Right lobe of liver (tissue), 6 donors: ENCODE results near the gene SVBP. TPM values are rescaled to one million over a fixed set of nuclear protein-coding genes. Genes with fewer than 3 reads are reported as not detected.

Source experiments
- ATAC-seq, 4 donors: fragments of 200-7000 bp; cut with Tn5 transposase; one replicate each; pipeline ENCODE4 v1.9.1; 2020; ENCODE audit warnings: mild to moderate bottlenecking in 4 of 4, moderate library complexity in 4 of 4
- DNase-seq, 3 donors: peaks; one replicate each; pipeline ENCODE4 v3.0.0-alpha.2; 2020
- H3K27ac ChIP-seq, 3 donors: fragments of 200-600 bp; one replicate each; pipeline ENCODE4 v1.8.0; 2022
- H3K27me3 ChIP-seq, 2 donors: fragments of 200-600 bp; one replicate each; pipeline ENCODE4 v1.8.0; 2022
- H3K36me3 ChIP-seq, 4 donors: fragments of 200-600 bp; sonication (generic) in 1 of 4; one replicate each; pipeline versions ENCODE4 v1.5.1 to v1.8.0; 2017 to 2022; ENCODE audit warnings: control low read depth in 1 of 4
- H3K4me1 ChIP-seq, 4 donors: fragments of 200-600 bp; sonication (generic) in 1 of 4; one replicate each; pipeline versions ENCODE4 v1.5.1 to v1.8.0; 2017 to 2022; ENCODE audit warnings: control low read depth in 1 of 4
- H3K4me3 ChIP-seq, 3 donors: fragments of 200-600 bp; one replicate each; pipeline ENCODE4 v1.8.0; 2022
- H3K9me3 ChIP-seq, 4 donors: fragments of 200-600 bp; sonication (generic) in 1 of 4; one replicate each; pipeline versions ENCODE4 v1.5.1 to v1.8.0; 2017 to 2022; ENCODE audit warnings: control low read depth in 1 of 4
- POLR2A ChIP-seq: fragments of 450-650 bp; IDR thresholded peaks from one replicate; pipeline ENCODE4 v1.6.1; 2017; ENCODE audit warnings: antibody characterized with exemption, mild to moderate bottlenecking
- WGBS: methylation state at CpG from one replicate; pipeline ENCODE4 v1.1.6; 2018; ENCODE audit warnings: low coverage, low lambda C conversion rate; ENCODE audit not compliant: insufficient coverage; ENCODE audit errors: missing lambda C conversion rate; 5-methylcytosine and 5-hydroxymethylcytosine counted together
- intact Hi-C, 2 donors: fragments of 100-400 bp; cut with DNase I; formaldehyde crosslinking; loops; one replicate each; pipeline versions ENCODE4 v1.11.2 to v1.14.1; 2022
- total RNA-seq, 6 experiments: library from RNA; depleted of rRNA in 2 of 6; stranded (reverse); fragments of >200 nt in 2 of 6; fragmentation: NEBNext Ultra II Directional in 3 of 6; extraction: Animal tissue kit (Norgen Biotek cat#: 25700) in 3 of 6; gene quantifications; one replicate each; pipeline versions ENCODE4 v1.1.0 to v1.2.4, GENCODE V29; 2016 to 2023
- TF ChIP-seq, protein P1 (sequence below), 4 donors: fragments of 200-600 bp in 3 of 4; fragments of 450-650 bp in 1 of 4; IDR thresholded peaks; one replicate each; pipeline versions ENCODE4 v1.5.1 to v1.8.0; 2016 to 2022; ENCODE audit warnings: antibody characterized with exemption in 4 of 4, mild to moderate bottlenecking in 2 of 4
- donor health status: DM: no; HTN: yes; CAD: no.
- donor health status: DM: no; HTN: no; CAD: no.
- donor health status: DM: no; HTN: no; CAD: no.
- donor health status: DM: no; HTN: yes; CAD: no.
- donor health status: DM: no; HTN: yes; CAD: no.

SVBP gene
- total RNA-seq, 6 experiments from 2014 or later: 6.0 to 12.8 (median 10.6) TPM

DNA sequence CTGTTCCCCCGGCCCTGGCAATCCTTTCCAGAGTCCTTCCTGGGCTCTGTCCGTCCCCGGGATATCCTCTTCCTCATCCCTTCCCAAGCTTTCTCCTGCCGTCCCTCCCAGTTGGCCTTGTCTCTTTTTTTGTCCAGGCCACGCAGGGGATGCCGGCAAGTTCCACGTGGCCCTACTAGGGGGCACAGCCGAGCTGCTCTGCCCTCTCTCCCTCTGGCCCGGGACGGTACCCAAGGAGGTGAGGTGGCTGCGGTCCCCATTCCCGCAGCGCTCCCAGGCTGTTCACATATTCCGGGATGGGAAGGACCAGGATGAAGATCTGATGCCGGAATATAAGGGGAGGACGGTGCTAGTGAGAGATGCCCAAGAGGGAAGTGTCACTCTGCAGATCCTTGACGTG lies 13.4 kb upstream of the SVBP start:
- 95% methylated on average over 12 of the region's 17 CpGs for WGBS
- ATAC-seq (no peak), DNase-seq (no peak)
- Histone ChIP-seq H3K9me3 (no peaks in the 10 kb centered on the region), H3K27ac (no peak overlapping the region), H3K27me3 (no peaks in the 10 kb centered on the region), H3K36me3 (peaks cover 0 to 17% (median 1%) of the 10 kb centered on the region in 4 donors), H3K4me1 (peaks cover 0 to 8% (median 0%) of the 10 kb centered on the region in 4 donors), H3K4me3 (no peak overlapping the region)
- TF ChIP-seq, protein P1, sequence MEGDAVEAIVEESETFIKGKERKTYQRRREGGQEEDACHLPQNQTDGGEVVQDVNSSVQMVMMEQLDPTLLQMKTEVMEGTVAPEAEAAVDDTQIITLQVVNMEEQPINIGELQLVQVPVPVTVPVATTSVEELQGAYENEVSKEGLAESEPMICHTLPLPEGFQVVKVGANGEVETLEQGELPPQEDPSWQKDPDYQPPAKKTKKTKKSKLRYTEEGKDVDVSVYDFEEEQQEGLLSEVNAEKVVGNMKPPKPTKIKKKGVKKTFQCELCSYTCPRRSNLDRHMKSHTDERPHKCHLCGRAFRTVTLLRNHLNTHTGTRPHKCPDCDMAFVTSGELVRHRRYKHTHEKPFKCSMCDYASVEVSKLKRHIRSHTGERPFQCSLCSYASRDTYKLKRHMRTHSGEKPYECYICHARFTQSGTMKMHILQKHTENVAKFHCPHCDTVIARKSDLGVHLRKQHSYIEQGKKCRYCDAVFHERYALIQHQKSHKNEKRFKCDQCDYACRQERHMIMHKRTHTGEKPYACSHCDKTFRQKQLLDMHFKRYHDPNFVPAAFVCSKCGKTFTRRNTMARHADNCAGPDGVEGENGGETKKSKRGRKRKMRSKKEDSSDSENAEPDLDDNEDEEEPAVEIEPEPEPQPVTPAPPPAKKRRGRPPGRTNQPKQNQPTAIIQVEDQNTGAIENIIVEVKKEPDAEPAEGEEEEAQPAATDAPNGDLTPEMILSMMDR (IDR thresholded peaks at IDR 0.05): no peak
- TF ChIP-seq POLR2A: no peak
- intact Hi-C loops: no loop called here

GRCh38 chr1:42825036-42825851 lies 8.0 kb upstream of the SVBP start:
- Histone ChIP-seq H3K27me3 (no peaks in the 10 kb centered on the region), H3K27ac (no peak overlapping the region), H3K36me3 (peaks cover 0 to 5% (median 0%) of the 10 kb centered on the region in 4 donors), H3K4me3 (no peak overlapping the region), H3K9me3 (no peaks in the 10 kb centered on the region), H3K4me1 (peaks cover 0 to 54% (median 17%) of the 10 kb centered on the region in 4 donors)
- TF ChIP-seq POLR2A: no peak
- TF ChIP-seq, protein P1 (IDR thresholded peaks at IDR 0.05): no peak
- ATAC-seq (no peak), DNase-seq (no peak)
- 75% methylated on average over 7 of the region's 10 CpGs for WGBS
- intact Hi-C loops: no loop called here

DNA sequence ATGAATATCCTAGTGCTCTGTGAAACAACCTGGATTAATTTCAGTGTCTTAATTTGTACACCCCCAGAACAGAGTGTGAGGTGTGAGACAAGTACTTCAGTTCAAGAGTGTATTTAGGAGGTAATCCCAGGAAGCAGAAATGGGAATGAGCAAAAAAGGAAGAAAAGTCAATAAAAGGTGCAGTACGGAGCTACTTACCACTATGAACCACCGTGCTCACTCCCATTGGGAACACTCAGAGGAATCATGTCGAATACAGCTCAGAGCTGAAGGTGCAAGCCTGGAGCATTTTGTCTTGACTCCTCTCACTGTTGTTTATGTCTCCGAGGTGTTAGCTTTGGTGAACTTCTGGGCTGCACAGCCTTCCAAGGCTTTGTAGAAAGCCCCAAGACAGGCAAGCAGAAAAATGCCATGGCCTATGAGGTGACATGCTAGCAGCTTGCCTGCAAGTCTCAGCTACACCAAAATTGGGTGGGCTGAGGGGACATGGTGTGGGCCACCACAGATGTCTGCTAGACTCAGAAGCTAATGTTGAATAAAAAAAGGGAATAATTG lies 7.4 kb upstream of the SVBP start:
- Histone ChIP-seq H3K36me3 (peaks cover 0 to 3% (median 0%) of the 10 kb centered on the region in 4 donors), H3K4me3 (no peak overlapping the region), H3K4me1 (peaks cover 0 to 61% (median 20%) of the 10 kb centered on the region in 4 donors), H3K27me3 (no peaks in the 10 kb centered on the region), H3K9me3 (no peaks in the 10 kb centered on the region), H3K27ac (no peak overlapping the region)
- TF ChIP-seq POLR2A: no peak
- TF ChIP-seq, protein P1 (IDR thresholded peaks at IDR 0.05): no peak
- no peak for DNase-seq
- no peak for ATAC-seq
- intact Hi-C loops: no loop called here
- WGBS: 80% methylated on average over 3 of the region's 4 CpGs

DNA sequence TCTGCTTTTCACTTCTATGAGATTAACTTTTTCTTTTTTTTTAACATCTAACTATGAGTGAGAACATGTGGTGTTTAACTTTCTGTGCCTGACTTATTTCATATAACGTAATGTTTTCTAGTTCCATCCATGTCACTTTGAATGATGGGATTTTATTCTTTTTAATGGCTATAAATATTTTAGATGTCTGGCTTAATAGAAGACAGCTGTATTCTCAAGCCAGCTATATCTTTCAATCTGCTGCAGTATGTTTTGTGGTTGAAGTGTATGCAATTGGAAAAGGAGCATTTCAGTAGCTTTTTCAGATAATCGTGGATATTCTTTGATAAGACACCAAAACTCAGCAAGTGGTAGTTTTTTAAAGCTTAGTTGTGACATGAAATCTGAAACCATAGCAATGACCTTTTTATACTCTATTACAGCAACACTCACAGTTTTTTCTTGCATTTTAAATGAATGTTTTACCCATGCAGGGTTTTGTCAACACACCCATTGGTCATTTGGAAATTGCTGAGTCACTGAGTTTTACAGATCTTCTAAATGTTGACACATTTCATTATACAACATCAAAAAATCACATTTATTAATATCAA lies 5.7 kb upstream of the SVBP start:
- intact Hi-C loops: no loop called here

More for the DNA sequence above, 5.7 kb upstream of the SVBP start:
- H3K4me1 ChIP-seq: peaks cover 0 to 72% (median 26%) of the 10 kb centered on the region in 4 donors
- H3K36me3 ChIP-seq: peaks cover 0 to under 1% (median 0%) of the 10 kb centered on the region in 4 donors
- ATAC-seq: peak; percentile 56 to 69 (median 57)
- H3K9me3 ChIP-seq: no peaks in the 10 kb centered on the region
- no peak for DNase-seq
- 14% methylated on average over 2 of the region's 2 CpGs for WGBS
- H3K27ac ChIP-seq: peak overlapping the region; percentile 27 to 82 (median 29)
- H3K4me3 ChIP-seq: no peak overlapping the region
- no peak for TF ChIP-seq POLR2A
- TF ChIP-seq, protein P1 (IDR thresholded peaks at IDR 0.05): no peak
- no peaks in the 10 kb centered on the region for H3K27me3 ChIP-seq
